Middle frontal gyrus (tissue), 1 donor: ENCODE data around the gene C6orf163.

Experiments
- DNase-seq: peaks from one replicate; pipeline ENCODE4 v3.0.0-alpha.2; 2015; ENCODE audit warnings: low spot score; ENCODE audit errors: extremely low spot score

The C6orf163 gene

DNA sequence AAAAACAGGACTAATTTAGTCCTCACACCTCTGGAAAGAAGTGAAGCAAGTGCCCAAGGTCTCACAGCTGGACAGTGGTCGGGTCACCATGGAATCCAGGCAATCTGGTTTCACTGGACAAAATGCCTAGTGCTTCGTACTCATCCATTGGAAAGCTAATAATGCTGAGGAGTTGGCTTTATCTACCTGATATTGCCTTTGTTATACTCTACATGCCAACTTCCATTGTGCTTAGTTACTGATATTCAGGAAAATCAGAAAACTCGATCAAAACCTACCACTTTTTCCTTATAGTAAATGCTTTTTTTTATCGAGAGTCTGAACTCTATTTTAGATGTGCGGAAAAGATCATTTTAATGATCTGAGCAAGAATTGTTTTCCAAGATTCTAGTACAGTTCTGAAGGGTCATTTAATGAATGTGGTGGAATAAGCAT is 64.1 kb downstream of the C6orf163 start:
- no peak for DNase-seq
